Transverse colon (tissue), 4 donors: ENCODE results near the gene LEKR1. TPM values are rescaled to one million over a fixed set of nuclear protein-coding genes. Genes with fewer than 3 reads are reported as not detected.
A peak's percentile ranks its signal among the peaks of the same experiment; 100 is the strongest.

Experiments
- DNase-seq: peaks from one replicate; pipeline ENCODE4 v3.0.0-alpha.2; 2019
- H3K27ac ChIP-seq, 4 donors: fragments of 200-600 bp; sonication (generic); 2 replicates each; pipeline ENCODE4 v1.5.1; 2016 to 2018; ENCODE audit warnings: inconsistent platforms in 4 of 4
- H3K27me3 ChIP-seq: fragments of 200-600 bp; sonication (generic); 2 replicates; pipeline ENCODE4 v1.5.1; 2017; ENCODE audit warnings: inconsistent platforms
- H3K36me3 ChIP-seq, 4 donors: fragments of 200-600 bp; sonication (generic); 2 replicates each; pipeline ENCODE4 v1.5.1; 2017 to 2019; ENCODE audit warnings: inconsistent platforms in 4 of 4
- H3K4me1 ChIP-seq, 4 donors: fragments of 200-600 bp; sonication (generic); 2 replicates each; pipeline ENCODE4 v1.5.1; 2017 to 2020; ENCODE audit warnings: inconsistent platforms in 4 of 4
- H3K4me3 ChIP-seq, 4 donors: fragments of 200-600 bp; sonication (generic); 1 replicate in 1 of 4; 2 replicates in 3 of 4; pipeline versions ENCODE4 v1.5.1 to v1.6.1; 2017 to 2019; ENCODE audit warnings: inconsistent platforms in 4 of 4
- H3K9me3 ChIP-seq, 2 donors: fragments of 200-600 bp; sonication (generic); 2 replicates each; pipeline ENCODE4 v1.5.1; 2017 to 2019; ENCODE audit warnings: inconsistent platforms in 2 of 2
- CTCF ChIP-seq, 5 experiments: fragments of 200-600 bp in 3 of 5; fragments of 450-650 bp in 2 of 5; sonication (generic) in 3 of 5; IDR thresholded peaks; 1 replicate in 2 of 5; 2 replicates in 3 of 5; pipeline ENCODE4 v1.5.1; 2016 to 2017; ENCODE audit warnings: antibody characterized with exemption in 5 of 5, inconsistent platforms in 3 of 5, mild to moderate bottlenecking in 2 of 5, moderate library complexity in 1 of 5
- EP300 ChIP-seq: sonication (generic); formaldehyde crosslinking; IDR thresholded peaks from one replicate; pipeline ENCODE4 v1.6.1; 2017; ENCODE audit warnings: antibody characterized with exemption, low read depth
- POLR2A ChIP-seq: fragments of 450-650 bp; IDR thresholded peaks from one replicate; pipeline ENCODE4 v1.6.1; 2016; ENCODE audit warnings: antibody characterized with exemption, mild to moderate bottlenecking, moderate library complexity
- POLR2AphosphoS5 ChIP-seq, 3 donors: sonication (generic); formaldehyde crosslinking; IDR thresholded peaks; one replicate each; pipeline ENCODE4 v1.6.1; 2016; ENCODE audit warnings: antibody characterized with exemption in 3 of 3
- WGBS, 2 donors: methylation state at CpG; one replicate each; pipeline ENCODE4 v1.1.5; 2018; ENCODE audit warnings: low coverage in 1 of 2; 5-methylcytosine and 5-hydroxymethylcytosine counted together
- in situ Hi-C, 4 donors: fragments of 200-750 bp; cut with MboI; loops; one replicate each; pipeline versions ENCODE4 v1.15.0 to v1.15.1; 2017; ENCODE audit warnings: low sequenced_read_pairs in 3 of 4, low pct_ligation_motif_present in 1 of 4, low pct_unique_long_range_greater_than_20kb in 1 of 4
- intact Hi-C: fragments of 100-400 bp; cut with DNase I; formaldehyde crosslinking; loops from one replicate; pipeline ENCODE4 v1.15.1; 2023; ENCODE audit warnings: low total_unique reads
- total RNA-seq, 4 donors: library from RNA; depleted of rRNA; stranded (reverse); fragments of >200 nt; gene quantifications; one replicate each; pipeline ENCODE4 v1.1.0, GENCODE V29; 2016

LEKR1 gene
- total RNA-seq, 4 donors from 2014 or later = 0.40 to 3.3 (median 0.96) TPM; not detected in 1

GRCh38 chr3:157087373-157087772, 261.2 kb downstream of the LEKR1 start:
- H3K4me3 ChIP-seq = no peak overlapping the region
- peak overlapping the region; percentile 96 to 100 (median 100) for H3K27ac ChIP-seq
- intact Hi-C loops (loop anchor here (2.0 to 10.0 kb wide), 3 partner anchors 49 to 553 kb away; partner anchors contain the start of gene LEKR1), in situ Hi-C loops (loop anchor here (10.0 to 25.0 kb wide), 9 partner anchors 47 to 925 kb away; partner anchors contain the start of genes SSR3 (in 3 of the 4), TIPARP (in 3 of the 4) and LEKR1 (in 2 of the 4))
- no peaks in the 10 kb centered on the region for H3K9me3 ChIP-seq
- no peaks in the 10 kb centered on the region for H3K27me3 ChIP-seq
- no peak for DNase-seq
- H3K36me3 ChIP-seq = no peaks in the 10 kb centered on the region
- TF ChIP-seq EP300 = no peak
- no peak for TF ChIP-seq POLR2A
- TF ChIP-seq POLR2AphosphoS5 (IDR thresholded peaks at IDR 0.05) = no peak
- TF ChIP-seq CTCF (IDR thresholded peaks at IDR 0.05) = no peak
- WGBS, 2 donors = 67 to 78% methylated on average over 1 of the region's 1 CpG
- peaks cover 30 to 42% (median 35%) of the 10 kb centered on the region in 4 donors for H3K4me1 ChIP-seq

GRCh38 chr3:157087780-157088600, 261.8 kb downstream of the LEKR1 start:
- no peak for TF ChIP-seq POLR2AphosphoS5 (IDR thresholded peaks at IDR 0.05)
- no peak for TF ChIP-seq POLR2A
- TF ChIP-seq EP300 = no peak
- TF ChIP-seq CTCF (IDR thresholded peaks at IDR 0.05) = no peak
- DNase-seq = peak; percentile 16
- Histone ChIP-seq H3K4me1 (peaks cover 30 to 42% (median 35%) of the 10 kb centered on the region in 4 donors), H3K36me3 (no peaks in the 10 kb centered on the region), H3K27me3 (no peaks in the 10 kb centered on the region), H3K4me3 (peak overlapping the region in 3 of 4 donors; percentile 50 to 73 (median 60)), H3K27ac (peak overlapping the region; percentile 96 to 100 (median 100)), H3K9me3 (no peaks in the 10 kb centered on the region)
- in situ Hi-C loops (loop anchor here (10.0 to 25.0 kb wide), 9 partner anchors 47 to 926 kb away; partner anchors contain the start of genes SSR3 (in 3 of the 4), TIPARP (in 3 of the 4) and LEKR1 (in 2 of the 4)), intact Hi-C loops (loop anchor here (2.0 to 10.0 kb wide), 3 partner anchors 49 to 553 kb away; partner anchors contain the start of gene LEKR1)
- 20 to 22% methylated on average over 13 of the region's 13 CpGs for WGBS, 2 donors

GRCh38 chr3:157088601-157089454, 262.7 kb downstream of the LEKR1 start:
- 0 to 1% methylated on average over 2 to 36 of the region's 59 CpGs for WGBS, 2 donors
- TF ChIP-seq POLR2A (peak; percentile 92), CTCF (IDR thresholded peaks at IDR 0.05) (peak in 2 of 5 experiments; percentile 9 to 30), POLR2AphosphoS5 (IDR thresholded peaks at IDR 0.05) (peak; percentile 89 to 96 (median 96)), EP300 (peak; percentile 63)
- Histone ChIP-seq H3K27me3 (no peaks in the 10 kb centered on the region), H3K4me1 (peaks cover 30 to 42% (median 35%) of the 10 kb centered on the region in 4 donors), H3K27ac (peak overlapping the region; percentile 96 to 100 (median 100)), H3K9me3 (no peaks in the 10 kb centered on the region), H3K4me3 (peak overlapping the region; percentile 26 to 73 (median 55)), H3K36me3 (no peaks in the 10 kb centered on the region)
- intact Hi-C loops = loop anchor here (10.0 kb wide), 2 partner anchors 264 to 554 kb away; partner anchors contain the start of gene LEKR1
- in situ Hi-C loops = loop anchor here (10.0 to 25.0 kb wide), 9 partner anchors 46 to 927 kb away; partner anchors contain the start of genes SSR3 (in 3 of the 4), TIPARP (in 3 of the 4) and LEKR1 (in 2 of the 4)
- peak; percentile 96 for DNase-seq
